HCT116 (cell line): ENCODE results near the gene LBR. TPM values are rescaled to one million over a fixed set of nuclear protein-coding genes. Genes with fewer than 3 reads are reported as not detected.

Experiments
- ATAC-seq: fragments of 200-7000 bp; cut with Tn5 transposase; 2 replicates; pipeline ENCODE4 v1.9.1; 2020; ENCODE audit warnings: mild to moderate bottlenecking, moderate library complexity
- BruUV-seq: library from RNA; stranded (reverse); fragments of 400-500 nt; replicated peaks from 2 replicates; lab custom pipeline; 2021; lab: Mats Ljungman, UMichigan
- CTCF ChIA-PET: fragments of 300-600 bp; sonication (Branson Sonifier 250); formaldehyde crosslinking; loops from one replicate; lab custom pipeline; 2021; ENCODE audit warnings: antibody characterized with exemption; lab: Charles Lee
- POLR2A ChIA-PET: fragments of 300-600, 350-600 bp; sonication (Branson Sonifier 250); formaldehyde crosslinking; loops from one replicate; lab custom pipeline; 2021; ENCODE audit warnings: antibody characterized with exemption; lab: Charles Lee
- RAD21 ChIA-PET, 2 experiments: fragments of 300-600 bp; sonication (Branson Sonifier 250); formaldehyde crosslinking; loops; one replicate each; lab custom pipeline; 2023; ENCODE audit warnings: low total read pairs in 2 of 2; ENCODE audit not compliant: uncharacterized antibody in 2 of 2, unreplicated experiment in 2 of 2, low non-redundant PET in 1 of 2; lab: Charles Lee
- DNase-seq: peaks from one replicate; pipeline ENCODE4 v3.0.0-alpha.2; 2010; ENCODE audit warnings: low read depth, low spot score
- H2AFZ ChIP-seq: fragments of 200-600 bp; shearing (Covaris generic), sonication (generic); 2 replicates; pipeline ENCODE4 v1.6.1; 2017; ENCODE audit warnings: low read depth, mixed run types, mixed read lengths, antibody characterized with exemption, low read length; ENCODE audit not compliant: poor library complexity, severe bottlenecking
- H3K27ac ChIP-seq: 2 replicates; pipeline ENCODE4 v1.5.1; 2012; ENCODE audit warnings: low read depth, low read length
- H3K27me3 ChIP-seq: fragments of 200-600 bp; sonication (generic); 2 replicates; pipeline ENCODE4 v1.6.1; 2016; ENCODE audit warnings: mixed run types, low read length, mixed read lengths; ENCODE audit not compliant: insufficient read depth
- H3K36me3 ChIP-seq, 2 experiments: fragments of 200-500 bp in 1 of 2; fragments of 200-600 bp in 1 of 2; sonication (Bioruptor generic) in 1 of 2; sonication (generic) in 1 of 2; 2 replicates each; pipeline versions ENCODE4 v1.5.1 to v1.6.1; 2014 to 2016; ENCODE audit warnings: low read length in 2 of 2, inconsistent platforms in 1 of 2, mixed read lengths in 1 of 2, mixed run types in 1 of 2; ENCODE audit not compliant: insufficient read depth in 2 of 2, control insufficient read depth in 1 of 2
- H3K4me1 ChIP-seq, 2 experiments: fragments of 200-600 bp in 1 of 2; sonication (generic) in 1 of 2; 2 replicates each; pipeline versions ENCODE4 v1.5.1 to v1.6.1; 2012 to 2017; ENCODE audit warnings: low read length in 2 of 2, inconsistent platforms in 1 of 2, mild to moderate bottlenecking in 1 of 2, mixed read lengths in 1 of 2, mixed run types in 1 of 2, moderate library complexity in 1 of 2; ENCODE audit not compliant: insufficient read depth in 2 of 2, control insufficient read depth in 1 of 2
- H3K4me2 ChIP-seq: fragments of 200-600 bp; sonication (generic); 2 replicates; pipeline ENCODE4 v1.6.1; 2017; ENCODE audit warnings: mixed run types, low read length, mixed read lengths
- H3K4me3 ChIP-seq, 2 experiments: fragments of 200-600 bp in 1 of 2; sonication (generic) in 1 of 2; replicated peaks in 1 of 2; 2 replicates each; pipeline ENCODE4 v1.5.1; 2011 to 2016; ENCODE audit warnings: low read length in 2 of 2, control low read depth in 1 of 2, low read depth in 1 of 2, mild to moderate bottlenecking in 1 of 2, mixed read lengths in 1 of 2, mixed run types in 1 of 2
- H3K79me2 ChIP-seq: fragments of 200-600 bp; sonication (generic); 2 replicates; pipeline ENCODE4 v1.6.1; 2017; ENCODE audit warnings: mild to moderate bottlenecking, mixed run types, low read length, moderate library complexity, mixed read lengths; ENCODE audit not compliant: insufficient read depth
- H3K9ac ChIP-seq: fragments of 200-600 bp; sonication (generic); 2 replicates; pipeline ENCODE4 v1.6.1; 2016; ENCODE audit warnings: low read length, mixed read lengths
- H3K9me2 ChIP-seq: fragments of 200-600 bp; sonication (generic), shearing (Covaris generic); 2 replicates; pipeline ENCODE4 v1.6.1; 2017; ENCODE audit warnings: mixed run types, mild to moderate bottlenecking, moderate library complexity; ENCODE audit not compliant: insufficient read depth
- H3K9me3 ChIP-seq, 2 experiments: fragments of 200-500 bp in 1 of 2; fragments of 200-600 bp in 1 of 2; sonication (Bioruptor generic) in 1 of 2; sonication (generic) in 1 of 2; 2 replicates each; pipeline ENCODE4 v1.6.1; 2014 to 2017; ENCODE audit warnings: low read length in 2 of 2, mixed read lengths in 2 of 2, inconsistent platforms in 1 of 2, low read depth in 1 of 2, mild to moderate bottlenecking in 1 of 2, mixed run types in 1 of 2, moderate library complexity in 1 of 2; ENCODE audit not compliant: control insufficient read depth in 1 of 2, insufficient read depth in 1 of 2
- H4K20me1 ChIP-seq: fragments of 200-600 bp; sonication (generic), shearing (Covaris generic); 2 replicates; pipeline ENCODE4 v1.6.1; 2017; ENCODE audit warnings: mixed run types, mild to moderate bottlenecking, moderate library complexity; ENCODE audit not compliant: insufficient read depth
- ATF3 ChIP-seq: IDR thresholded peaks from 2 replicates; pipeline ENCODE4 v1.6.1; 2012
- CBX3 ChIP-seq: IDR thresholded peaks from 2 replicates; pipeline ENCODE4 v1.6.1; 2012; ENCODE audit warnings: low read depth
- EGR1 ChIP-seq: IDR thresholded peaks from 2 replicates; pipeline ENCODE4 v1.6.1; 2012; ENCODE audit warnings: low read depth
- EZH2 ChIP-seq: fragments of 200-600 bp; sonication (generic); IDR thresholded peaks from 2 replicates; pipeline ENCODE4 v1.6.1; 2017; ENCODE audit warnings: antibody characterized with exemption, mixed run types
- EZH2phosphoT487 ChIP-seq: fragments of 200-600 bp; IDR thresholded peaks from 2 replicates; pipeline ENCODE4 v1.6.1; 2018; ENCODE audit warnings: antibody characterized with exemption, borderline replicate concordance
- FOSL1 ChIP-seq: IDR thresholded peaks from 2 replicates; pipeline ENCODE4 v1.6.1; 2012; ENCODE audit warnings: low read depth
- POLR2A ChIP-seq: IDR thresholded peaks from 2 replicates; pipeline ENCODE4 v1.7.0; 2011; ENCODE audit warnings: borderline replicate concordance; ENCODE audit not compliant: insufficient read depth, insufficient read length; ENCODE audit errors: extremely low read depth
- POLR2AphosphoS5 ChIP-seq: IDR thresholded peaks from 2 replicates; pipeline ENCODE4 v1.6.1; 2011; ENCODE audit warnings: mild to moderate bottlenecking, low read depth, low read length, moderate library complexity
- SRF ChIP-seq: IDR thresholded peaks from 2 replicates; pipeline ENCODE4 v1.6.1; 2012; ENCODE audit warnings: low read depth
- TCF7L2 ChIP-seq: IDR thresholded peaks from 2 replicates; pipeline ENCODE4 v1.7.0; 2011; ENCODE audit warnings: borderline replicate concordance, inconsistent platforms; ENCODE audit not compliant: insufficient read depth, insufficient read length; ENCODE audit errors: extremely low read depth
- YY1 ChIP-seq: IDR thresholded peaks from 2 replicates; pipeline ENCODE4 v1.6.1; 2011; ENCODE audit warnings: low read length, low read depth, moderate library complexity, mild to moderate bottlenecking; ENCODE audit not compliant: insufficient replicate concordance; ENCODE audit errors: extremely low read depth
- ZFX ChIP-seq: fragments of 450-650 bp; IDR thresholded peaks from 2 replicates; pipeline ENCODE4 v1.6.1; 2017
- ZNF274 ChIP-seq: fragments of 200-500 bp; sonication (Bioruptor generic); IDR thresholded peaks from 2 replicates; pipeline ENCODE4 v1.6.1; 2014; ENCODE audit warnings: mild to moderate bottlenecking, low read depth, low read length, inconsistent platforms
- intact Hi-C: fragments of 100-400 bp; cut with micrococcal nuclease; formaldehyde crosslinking; loops from 2 replicates; pipeline ENCODE4 v1.10.0; 2022
- total RNA-seq: library from RNA; stranded (reverse); gene quantifications from one replicate; pipeline ENCODE4 v1.2.1, GENCODE V29; 2021; ENCODE audit not compliant: unreplicated experiment
- TF ChIP-seq, protein P1 (sequence below): IDR thresholded peaks from 2 replicates; pipeline ENCODE4 v1.6.1; 2012

Gene LBR
- total RNA-seq, 1 experiment from 2014 or later, result 97.4 TPM

- no peak overlapping the region for H3K27ac ChIP-seq
- H3K36me3 ChIP-seq, result no peaks in the 10 kb centered on the region
- TF ChIP-seq ZNF274 (no peak), POLR2AphosphoS5 (no peak), ZFX (no peak)
- TF ChIP-seq, all 23 proteins: peak for 0
- no peak overlapping the region for H3K9ac ChIP-seq
- RAD21 ChIA-PET, result no interaction called here
- H2AFZ ChIP-seq, result no peak overlapping the region
- intact Hi-C loops, result no loop called here
- CTCF ChIA-PET, result no interaction called here
- H3K9me2 ChIP-seq, result no peaks in the 10 kb centered on the region
- BruUV-seq, result no TSS peak
- H3K4me2 ChIP-seq, result no peak overlapping the region
- no peaks in the 10 kb centered on the region for H3K27me3 ChIP-seq
- H3K4me1 ChIP-seq, result peaks cover 42 to 87% of the 10 kb centered on the region in 2 experiments
- no peaks in the 10 kb centered on the region for H3K9me3 ChIP-seq
- ATAC-seq (no peak), DNase-seq (no peak)
- POLR2A ChIA-PET, result no interaction called here
- H3K79me2 ChIP-seq, result no peaks in the 10 kb centered on the region
- H4K20me1 ChIP-seq, result no peaks in the 10 kb centered on the region
- H3K4me3 ChIP-seq, result no peak overlapping the region
These were observed 19.3 kb upstream of the LBR start for GRCh38 chr1:225446981-225447615.

- Histone ChIP-seq H3K4me2 (peak overlapping the region; percentile 46; the same call in 1 of the 2 replicates), H3K4me1 (peaks cover 47 to 84% of the 10 kb centered on the region in 2 experiments), H3K4me3 (no peak overlapping the region), H3K36me3 (no peaks in the 10 kb centered on the region), H4K20me1 (no peaks in the 10 kb centered on the region), H3K27me3 (no peaks in the 10 kb centered on the region), H2AFZ (peak overlapping the region; percentile 75), H3K9me2 (no peaks in the 10 kb centered on the region), H3K9ac (no peak overlapping the region), H3K79me2 (no peaks in the 10 kb centered on the region), H3K9me3 (no peaks in the 10 kb centered on the region), H3K27ac (no peak overlapping the region; the same call in 1 of the 2 replicates)
- BruUV-seq, result no TSS peak
- no peak for DNase-seq
- ATAC-seq, result no peak
- ChIA-PET CTCF (no interaction called here), RAD21 (no interaction called here), POLR2A (interaction anchor here (1.1 to 1.2 kb wide), 2 partner anchors 8 to 18 kb away, joined by 3 read pairs; partner anchors contain the start of gene LBR)
- no peak for TF ChIP-seq CBX3
- TF ChIP-seq YY1, result no peak
- no peak for TF ChIP-seq ZNF274
- no peak for TF ChIP-seq TCF7L2
- TF ChIP-seq, protein P1, sequence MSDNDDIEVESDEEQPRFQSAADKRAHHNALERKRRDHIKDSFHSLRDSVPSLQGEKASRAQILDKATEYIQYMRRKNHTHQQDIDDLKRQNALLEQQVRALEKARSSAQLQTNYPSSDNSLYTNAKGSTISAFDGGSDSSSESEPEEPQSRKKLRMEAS, result no peak
- no peak for TF ChIP-seq EZH2phosphoT487
- no peak for TF ChIP-seq POLR2AphosphoS5
- TF ChIP-seq ATF3, result no peak
- no peak for TF ChIP-seq EGR1
- no peak for TF ChIP-seq EZH2
- no peak for TF ChIP-seq FOSL1
- TF ChIP-seq SRF, result no peak
- no peak for TF ChIP-seq POLR2A
- intact Hi-C loops, result no loop called here
These were observed 18.7 kb upstream of the LBR start for GRCh38 chr1:225446595-225446960.
